Gastroesophageal sphincter (tissue), 4 donors: Measurements from ENCODE around the gene BLOC1S1. TPM values are rescaled to one million over a fixed set of nuclear protein-coding genes. Genes with fewer than 3 reads are reported as not detected.
A peak's percentile ranks its signal among the peaks of the same experiment; 100 is the strongest.

Experiments used
- ATAC-seq: fragments of 150-250 bp; one replicate; pipeline ENCODE4 v1.9.1; 2016; ENCODE audit warnings: mild to moderate bottlenecking, moderate library complexity
- H3K27ac ChIP-seq, 4 donors: fragments of 200-600 bp; sonication (generic) in 3 of 4; 1 replicate in 3 of 4; 2 replicates in 1 of 4; pipeline ENCODE4 v1.5.1; 2016 to 2019
- H3K27me3 ChIP-seq: fragments of 200-600 bp; sonication (generic); one replicate; pipeline ENCODE4 v1.5.1; 2019
- H3K36me3 ChIP-seq, 2 donors: fragments of 200-600 bp; sonication (generic); one replicate each; pipeline ENCODE4 v1.5.1; 2019; ENCODE audit warnings: control low read depth in 1 of 2
- H3K4me1 ChIP-seq, 3 donors: fragments of 200-600 bp; sonication (generic); 1 replicate in 2 of 3; 2 replicates in 1 of 3; pipeline ENCODE4 v1.5.1; 2016 to 2019; ENCODE audit warnings: control low read depth in 2 of 3
- H3K4me3 ChIP-seq, 2 donors: fragments of 200-600 bp; sonication (generic); one replicate each; pipeline ENCODE4 v1.5.1; 2019; ENCODE audit warnings: mild to moderate bottlenecking in 1 of 2, moderate library complexity in 1 of 2
- H3K9me3 ChIP-seq, 3 donors: fragments of 200-600 bp; sonication (generic); one replicate each; pipeline ENCODE4 v1.5.1; 2017 to 2019; ENCODE audit warnings: control low read depth in 2 of 3
- EP300 ChIP-seq: sonication (generic); formaldehyde crosslinking; IDR thresholded peaks from one replicate; pipeline ENCODE4 v1.6.1; 2017; ENCODE audit warnings: antibody characterized with exemption, mild to moderate bottlenecking
- POLR2A ChIP-seq, 2 donors: fragments of 450-650 bp; IDR thresholded peaks; one replicate each; pipeline ENCODE4 v1.6.1; 2017; ENCODE audit warnings: antibody characterized with exemption in 2 of 2, mild to moderate bottlenecking in 2 of 2, moderate library complexity in 1 of 2
- POLR2AphosphoS5 ChIP-seq: sonication (generic); formaldehyde crosslinking; IDR thresholded peaks from one replicate; pipeline ENCODE4 v1.6.1; 2017; ENCODE audit warnings: antibody characterized with exemption
- WGBS, 2 donors: methylation state at CpG; one replicate each; pipeline ENCODE4 v1.1.5; 2018; ENCODE audit warnings: low coverage in 1 of 2; 5-methylcytosine and 5-hydroxymethylcytosine counted together
- total RNA-seq, 4 donors: library from RNA; depleted of rRNA; stranded (reverse); fragments of >200 nt; gene quantifications; one replicate each; pipeline ENCODE4 v1.1.0, GENCODE V29; 2016
- TF ChIP-seq, protein P1 (sequence below), 4 experiments: fragments of 200-600 bp in 2 of 4; fragments of 450-650 bp in 2 of 4; sonication (generic) in 1 of 4; IDR thresholded peaks; one replicate each; pipeline ENCODE4 v1.5.1; 2017 to 2019; ENCODE audit warnings: antibody characterized with exemption in 4 of 4, mild to moderate bottlenecking in 2 of 4, moderate library complexity in 2 of 4

Gene BLOC1S1
- total RNA-seq, 4 donors from 2014 or later, result 187 to 214 (median 196) TPM

DNA sequence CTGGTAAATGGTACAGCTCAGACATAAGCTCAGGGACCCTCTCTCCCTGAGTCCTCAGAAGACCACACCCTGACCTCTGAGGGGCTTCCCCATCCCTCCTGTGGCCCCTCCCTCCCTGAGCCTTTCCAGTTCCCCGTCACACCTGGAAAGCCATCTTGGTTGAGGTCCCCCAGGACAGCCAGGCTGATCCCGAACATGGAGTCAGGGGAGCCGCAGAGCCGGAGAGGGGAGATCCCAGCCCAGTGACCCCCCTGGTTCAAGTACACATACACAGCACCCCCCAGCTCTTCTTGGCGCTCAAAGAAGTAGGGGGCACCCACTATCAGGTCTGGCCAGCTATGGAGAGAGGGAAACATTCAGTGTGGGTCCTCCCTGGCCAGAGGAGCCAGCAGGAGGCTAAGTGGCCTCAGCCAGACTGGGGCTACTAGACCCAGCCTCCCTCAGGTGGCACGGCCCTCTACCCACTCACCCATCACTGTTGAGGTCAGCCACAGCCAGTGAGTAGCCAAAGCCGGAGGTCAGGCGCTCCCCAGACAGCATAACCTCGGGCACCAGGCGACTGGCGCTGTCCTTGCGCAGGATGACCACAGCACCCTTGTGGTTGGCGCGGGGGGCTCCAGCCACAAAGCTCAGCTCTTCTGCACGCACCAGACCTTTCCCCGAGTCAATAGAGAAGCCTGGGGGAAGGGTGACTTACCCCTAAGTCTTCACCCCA is 17.4 kb upstream of the BLOC1S1 start:
- 100% methylated on average over 1 of the region's 16 CpGs; no CpG with 5 or more reads in 1 of the 2 donors for WGBS, 2 donors
- peak overlapping the region in 3 of 4 donors; percentile 44 to 96 (median 47) for H3K27ac ChIP-seq
- no peaks in the 10 kb centered on the region for H3K27me3 ChIP-seq

DNA sequence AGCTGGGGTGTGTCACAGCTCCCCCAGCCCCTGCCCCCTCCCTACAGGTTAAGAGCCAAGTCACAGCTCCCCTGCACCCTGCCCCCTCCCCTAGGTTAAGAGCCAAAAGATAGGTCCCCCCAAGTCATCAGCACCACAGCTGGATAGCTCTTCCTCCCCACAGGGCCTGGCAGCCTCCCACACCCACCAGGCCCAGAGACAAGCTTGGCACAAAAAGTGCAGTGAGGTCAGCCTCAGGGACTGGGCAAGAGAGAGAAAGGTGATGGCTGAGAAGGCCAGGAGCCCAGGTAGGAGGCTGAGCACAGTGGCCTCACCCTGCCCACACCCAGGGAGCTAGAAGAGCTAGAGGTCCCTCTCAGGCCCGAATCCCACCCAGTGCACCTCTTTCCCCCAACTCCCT is 16.9 kb upstream of the BLOC1S1 start:
- H3K36me3 ChIP-seq, result peaks cover 0 to 81% of the 10 kb centered on the region in 2 donors

More for the DNA sequence above, 17.4 kb upstream of the BLOC1S1 start:
- ATAC-seq, result no peak
- Histone ChIP-seq H3K9me3 (no peaks in the 10 kb centered on the region), H3K4me1 (peaks cover 0 to 52% (median 2%) of the 10 kb centered on the region in 3 donors), H3K36me3 (peaks cover 0 to 87% of the 10 kb centered on the region in 2 donors), H3K4me3 (no peak overlapping the region)
- TF ChIP-seq, protein P1, sequence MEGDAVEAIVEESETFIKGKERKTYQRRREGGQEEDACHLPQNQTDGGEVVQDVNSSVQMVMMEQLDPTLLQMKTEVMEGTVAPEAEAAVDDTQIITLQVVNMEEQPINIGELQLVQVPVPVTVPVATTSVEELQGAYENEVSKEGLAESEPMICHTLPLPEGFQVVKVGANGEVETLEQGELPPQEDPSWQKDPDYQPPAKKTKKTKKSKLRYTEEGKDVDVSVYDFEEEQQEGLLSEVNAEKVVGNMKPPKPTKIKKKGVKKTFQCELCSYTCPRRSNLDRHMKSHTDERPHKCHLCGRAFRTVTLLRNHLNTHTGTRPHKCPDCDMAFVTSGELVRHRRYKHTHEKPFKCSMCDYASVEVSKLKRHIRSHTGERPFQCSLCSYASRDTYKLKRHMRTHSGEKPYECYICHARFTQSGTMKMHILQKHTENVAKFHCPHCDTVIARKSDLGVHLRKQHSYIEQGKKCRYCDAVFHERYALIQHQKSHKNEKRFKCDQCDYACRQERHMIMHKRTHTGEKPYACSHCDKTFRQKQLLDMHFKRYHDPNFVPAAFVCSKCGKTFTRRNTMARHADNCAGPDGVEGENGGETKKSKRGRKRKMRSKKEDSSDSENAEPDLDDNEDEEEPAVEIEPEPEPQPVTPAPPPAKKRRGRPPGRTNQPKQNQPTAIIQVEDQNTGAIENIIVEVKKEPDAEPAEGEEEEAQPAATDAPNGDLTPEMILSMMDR (IDR thresholded peaks at IDR 0.05), result no peak
- TF ChIP-seq POLR2AphosphoS5 (no peak), POLR2A (IDR thresholded peaks at IDR 0.05) (no peak), EP300 (no peak)

DNA sequence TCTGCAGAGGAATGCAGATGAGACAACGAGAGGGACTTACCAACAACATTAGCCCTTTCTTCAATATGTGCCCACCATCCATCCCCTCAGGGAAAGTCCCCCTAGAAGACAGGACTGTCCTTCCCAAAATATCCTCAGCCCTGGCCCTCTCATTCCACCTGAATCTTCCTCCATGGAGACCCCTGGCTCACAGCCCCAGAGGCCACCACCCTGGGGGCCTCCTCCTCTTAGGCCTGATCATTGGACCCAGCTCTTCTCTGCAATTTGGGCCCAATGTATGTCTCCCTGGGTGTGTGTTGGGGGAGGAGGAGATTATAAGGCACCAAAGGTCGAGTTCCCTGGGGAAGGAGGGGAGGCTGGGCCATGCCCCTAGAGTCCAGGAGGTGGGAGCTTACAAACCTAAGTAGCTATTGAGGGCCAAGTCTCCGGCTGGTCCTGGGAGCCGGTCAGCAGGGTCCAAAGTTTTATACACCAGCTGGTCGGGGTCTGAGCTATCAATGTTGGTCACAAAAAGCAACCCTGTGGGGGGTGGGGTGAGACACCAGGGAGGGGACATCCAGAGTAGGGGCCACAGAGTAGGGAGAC is 16.3 kb upstream of the BLOC1S1 start:
- 43 to 60% methylated on average over 1 to 4 of the region's 5 CpGs for WGBS, 2 donors
- H3K9me3 ChIP-seq, result no peaks in the 10 kb centered on the region
- no peaks in the 10 kb centered on the region for H3K27me3 ChIP-seq
- TF ChIP-seq, protein P1 (IDR thresholded peaks at IDR 0.05), result no peak
- TF ChIP-seq POLR2A (IDR thresholded peaks at IDR 0.05), result no peak
- TF ChIP-seq POLR2AphosphoS5, result no peak
- no peak for ATAC-seq
- peaks cover 0 to 59% (median 2%) of the 10 kb centered on the region in 3 donors for H3K4me1 ChIP-seq
- peak overlapping the region in 3 of 4 donors; percentile 44 to 96 (median 47) for H3K27ac ChIP-seq
- H3K36me3 ChIP-seq, result peaks cover 0 to 75% of the 10 kb centered on the region in 2 donors
- H3K4me3 ChIP-seq, result no peak overlapping the region

More for the DNA sequence above, 16.9 kb upstream of the BLOC1S1 start:
- ATAC-seq, result no peak
- Histone ChIP-seq H3K27ac (peak overlapping the region in 3 of 4 donors; percentile 44 to 96 (median 47)), H3K27me3 (no peaks in the 10 kb centered on the region), H3K4me1 (peaks cover 0 to 58% (median 2%) of the 10 kb centered on the region in 3 donors), H3K4me3 (no peak overlapping the region), H3K9me3 (no peaks in the 10 kb centered on the region)
- WGBS, 2 donors, result no CpG with 5 or more reads among the region's 1 CpG
- TF ChIP-seq POLR2A (IDR thresholded peaks at IDR 0.05), result no peak
- TF ChIP-seq, protein P1 (IDR thresholded peaks at IDR 0.05), result no peak
- no peak for TF ChIP-seq EP300

DNA sequence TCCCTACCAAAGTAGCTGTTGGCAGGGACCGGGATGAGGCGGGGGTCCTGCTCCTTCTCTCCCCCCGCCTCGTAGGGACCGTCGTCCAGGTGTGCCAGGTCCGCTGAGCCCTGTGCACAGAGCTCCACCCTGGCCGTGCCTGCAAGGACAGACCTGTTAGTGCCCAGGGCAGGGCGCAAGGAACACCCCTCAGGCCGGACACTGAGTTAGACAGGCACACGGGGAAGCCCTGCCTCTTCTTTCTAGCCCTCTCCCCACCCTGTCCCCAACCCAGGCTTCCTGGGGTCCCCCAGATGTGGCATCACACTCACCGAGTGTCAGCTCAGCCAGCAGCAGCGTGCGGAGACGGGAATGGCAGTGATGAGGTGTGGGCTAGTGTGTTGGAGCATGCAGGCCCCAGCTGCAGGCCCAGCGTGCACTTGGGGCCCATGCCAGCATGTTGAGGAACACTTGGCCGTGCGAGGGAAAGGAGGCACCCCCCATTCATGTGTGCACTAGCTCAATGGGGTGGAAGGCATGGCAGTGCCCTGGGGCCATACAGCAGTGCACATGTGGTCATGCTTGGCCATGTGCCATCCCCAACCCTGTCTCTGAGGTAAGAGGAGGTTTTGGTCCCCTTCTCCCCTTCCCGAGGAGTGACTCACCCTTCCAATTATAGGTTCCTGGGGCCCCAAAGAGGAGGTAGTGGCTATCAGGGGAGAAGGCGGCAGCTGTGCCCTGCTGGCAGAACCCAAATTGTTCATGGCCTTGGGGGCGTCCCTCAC is 15.4 kb upstream of the BLOC1S1 start:
- Histone ChIP-seq H3K9me3 (no peaks in the 10 kb centered on the region), H3K36me3 (peaks cover 0 to 67% of the 10 kb centered on the region in 2 donors), H3K27ac (peak overlapping the region in 3 of 4 donors; percentile 44 to 96 (median 46)), H3K4me3 (no peak overlapping the region), H3K27me3 (no peaks in the 10 kb centered on the region), H3K4me1 (peaks cover 0 to 65% (median 2%) of the 10 kb centered on the region in 3 donors)
- WGBS, 2 donors, result 63 to 80% methylated on average over 1 to 6 of the region's 21 CpGs
- ATAC-seq, result no peak
- TF ChIP-seq, protein P1 (IDR thresholded peaks at IDR 0.05), result no peak
- TF ChIP-seq POLR2A (IDR thresholded peaks at IDR 0.05) (no peak), POLR2AphosphoS5 (no peak), EP300 (no peak)
